ENCODE results near the gene AKIRIN2. TPM values are rescaled to one million over a fixed set of nuclear protein-coding genes. Genes with fewer than 3 reads are reported as not detected.

AKIRIN2 gene
- total RNA-seq, 2 experiments from 2014 or later = 91.0 to 92.5 TPM

- H3K27ac Mint-ChIP-seq = no peak overlapping the region
- H3K4me3 Mint-ChIP-seq = no peak overlapping the region
- no peak for DNase-seq
- no peaks in the 10 kb centered on the region for H3K4me1 ChIP-seq (ENCODE audit: insufficient read depth, low read length)
- peaks cover 11% of the 10 kb centered on the region for H3K36me3 ChIP-seq (ENCODE audit: insufficient read depth, low read length)
- peaks cover 70% of the 10 kb centered on the region for H3K36me3 Mint-ChIP-seq (ENCODE audit: low read depth)
- CTCF ChIA-PET = no interaction called here
- no peaks in the 10 kb centered on the region for H3K9me3 ChIP-seq (ENCODE audit: control insufficient read depth in 1 of 2, insufficient read depth in 1 of 2, low read length in 2 of 2)
- TF ChIP-seq, protein P1, sequence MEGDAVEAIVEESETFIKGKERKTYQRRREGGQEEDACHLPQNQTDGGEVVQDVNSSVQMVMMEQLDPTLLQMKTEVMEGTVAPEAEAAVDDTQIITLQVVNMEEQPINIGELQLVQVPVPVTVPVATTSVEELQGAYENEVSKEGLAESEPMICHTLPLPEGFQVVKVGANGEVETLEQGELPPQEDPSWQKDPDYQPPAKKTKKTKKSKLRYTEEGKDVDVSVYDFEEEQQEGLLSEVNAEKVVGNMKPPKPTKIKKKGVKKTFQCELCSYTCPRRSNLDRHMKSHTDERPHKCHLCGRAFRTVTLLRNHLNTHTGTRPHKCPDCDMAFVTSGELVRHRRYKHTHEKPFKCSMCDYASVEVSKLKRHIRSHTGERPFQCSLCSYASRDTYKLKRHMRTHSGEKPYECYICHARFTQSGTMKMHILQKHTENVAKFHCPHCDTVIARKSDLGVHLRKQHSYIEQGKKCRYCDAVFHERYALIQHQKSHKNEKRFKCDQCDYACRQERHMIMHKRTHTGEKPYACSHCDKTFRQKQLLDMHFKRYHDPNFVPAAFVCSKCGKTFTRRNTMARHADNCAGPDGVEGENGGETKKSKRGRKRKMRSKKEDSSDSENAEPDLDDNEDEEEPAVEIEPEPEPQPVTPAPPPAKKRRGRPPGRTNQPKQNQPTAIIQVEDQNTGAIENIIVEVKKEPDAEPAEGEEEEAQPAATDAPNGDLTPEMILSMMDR (IDR thresholded peaks at IDR 0.05) = no peak
- H3K27me3 ChIP-seq (ENCODE audit: control insufficient read depth in 1 of 2, insufficient read depth in 2 of 2, low read length in 2 of 2) = no peaks in the 10 kb centered on the region
- no peaks in the 10 kb centered on the region for H3K27me3 Mint-ChIP-seq
- H3K27ac ChIP-seq (ENCODE audit: low read depth in 1 of 2, low read length in 2 of 2) = no peak overlapping the region
- intact Hi-C loops (cut with DNase I, micrococcal nuclease) = no loop called here
- H3K4me1 Mint-ChIP-seq (ENCODE audit: low read depth) = no peaks in the 10 kb centered on the region
- ATAC-seq (ENCODE audit: poor library complexity) = no peak
- POLR2A ChIA-PET = no interaction called here
- no peaks in the 10 kb centered on the region for H3K9me3 Mint-ChIP-seq
- H3K4me3 ChIP-seq (ENCODE audit: low read length) = no peak overlapping the region
These were observed 73.2 kb downstream of the AKIRIN2 start for GRCh38 chr6:87628881-87629280.

DNA sequence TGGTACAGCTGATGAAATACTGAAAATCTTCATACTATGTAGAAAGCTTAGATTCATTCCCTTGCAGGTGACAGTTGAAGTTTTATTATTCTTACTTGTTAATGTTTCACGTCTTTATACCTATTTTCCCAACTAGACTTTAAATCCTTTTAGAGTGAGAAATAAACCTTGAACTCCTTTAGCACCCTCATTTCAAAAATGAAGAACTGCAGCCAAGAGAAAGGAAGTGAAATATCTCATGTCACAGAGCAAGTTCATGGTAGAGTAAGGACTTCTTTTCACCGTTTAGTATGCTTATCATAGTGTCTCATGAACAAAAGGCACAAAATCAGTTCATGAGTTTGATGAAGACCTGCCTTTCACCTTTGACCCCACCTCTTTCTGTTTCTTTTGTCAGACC lies 73.6 kb downstream of the AKIRIN2 start:
- POLR2A ChIA-PET = no interaction called here
- peaks cover 70% of the 10 kb centered on the region for H3K36me3 Mint-ChIP-seq (ENCODE audit: low read depth)
- H3K4me1 Mint-ChIP-seq (ENCODE audit: low read depth) = no peaks in the 10 kb centered on the region
- no peak for ATAC-seq (ENCODE audit: poor library complexity)
- intact Hi-C loops (cut with DNase I, micrococcal nuclease) = no loop called here
- no peak overlapping the region for H3K27ac Mint-ChIP-seq
- DNase-seq = no peak
- Histone ChIP-seq H3K4me3 (ENCODE audit: low read length) (no peak overlapping the region), H3K9me3 (ENCODE audit: control insufficient read depth in 1 of 2, insufficient read depth in 1 of 2, low read length in 2 of 2) (no peaks in the 10 kb centered on the region), H3K4me1 (ENCODE audit: insufficient read depth, low read length) (no peaks in the 10 kb centered on the region), H3K27ac (ENCODE audit: low read depth in 1 of 2, low read length in 2 of 2) (no peak overlapping the region), H3K27me3 (ENCODE audit: control insufficient read depth in 1 of 2, insufficient read depth in 2 of 2, low read length in 2 of 2) (no peaks in the 10 kb centered on the region), H3K36me3 (ENCODE audit: insufficient read depth, low read length) (peaks cover 12% of the 10 kb centered on the region)
- TF ChIP-seq, protein P1 (IDR thresholded peaks at IDR 0.05) = no peak
- H3K4me3 Mint-ChIP-seq = no peak overlapping the region
- no peaks in the 10 kb centered on the region for H3K9me3 Mint-ChIP-seq
- H3K27me3 Mint-ChIP-seq = no peaks in the 10 kb centered on the region
- CTCF ChIA-PET = no interaction called here

Other genes with a start within 250 kb of the AKIRIN2 start
- 1 to 10 TPM; 3.8 to 4.9 TPM for gene SLC35A1, start 229.3 kb downstream of the AKIRIN2 start, total RNA-seq
- gene RARS2, start 112.2 kb downstream of the AKIRIN2 start, total RNA-seq = 10 to 100 TPM; 21.9 to 22.4 TPM
- 10 to 100 TPM; 12.1 to 12.9 TPM for gene ORC3, start 112.1 kb downstream of the AKIRIN2 start, total RNA-seq